ENCODE measurements around the gene RARRES2.

DNA sequence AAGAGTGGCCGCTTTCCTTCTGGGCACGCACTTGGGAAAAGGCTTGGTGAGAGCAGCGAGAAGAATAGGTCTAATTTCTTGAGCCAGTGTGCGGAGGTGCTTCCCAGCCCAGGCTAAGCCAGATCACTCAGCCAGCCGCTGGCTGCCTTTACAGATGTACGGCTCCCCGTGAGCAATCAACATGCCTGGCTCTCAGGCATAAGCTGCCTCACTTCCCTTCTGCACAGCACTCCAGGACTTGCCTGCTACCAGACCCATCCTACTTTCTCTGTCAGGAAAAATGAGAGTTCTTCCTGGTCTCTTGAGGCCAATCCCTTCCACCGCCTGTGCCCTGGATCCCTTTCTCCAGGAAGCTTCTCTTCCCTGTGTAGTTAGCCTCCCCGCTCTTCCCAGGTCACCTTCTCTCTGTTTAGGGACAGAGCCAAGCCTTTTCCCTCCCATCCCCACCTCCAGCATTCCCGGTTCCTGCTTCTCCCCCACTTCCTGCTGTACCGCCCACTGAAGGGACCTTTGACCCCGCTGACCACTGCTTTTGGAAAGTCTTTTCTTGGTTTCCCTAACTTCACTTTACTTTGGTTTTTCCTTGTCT, 17.0 kb downstream of the RARRES2 start:
- TF ChIP-seq, protein P1, sequence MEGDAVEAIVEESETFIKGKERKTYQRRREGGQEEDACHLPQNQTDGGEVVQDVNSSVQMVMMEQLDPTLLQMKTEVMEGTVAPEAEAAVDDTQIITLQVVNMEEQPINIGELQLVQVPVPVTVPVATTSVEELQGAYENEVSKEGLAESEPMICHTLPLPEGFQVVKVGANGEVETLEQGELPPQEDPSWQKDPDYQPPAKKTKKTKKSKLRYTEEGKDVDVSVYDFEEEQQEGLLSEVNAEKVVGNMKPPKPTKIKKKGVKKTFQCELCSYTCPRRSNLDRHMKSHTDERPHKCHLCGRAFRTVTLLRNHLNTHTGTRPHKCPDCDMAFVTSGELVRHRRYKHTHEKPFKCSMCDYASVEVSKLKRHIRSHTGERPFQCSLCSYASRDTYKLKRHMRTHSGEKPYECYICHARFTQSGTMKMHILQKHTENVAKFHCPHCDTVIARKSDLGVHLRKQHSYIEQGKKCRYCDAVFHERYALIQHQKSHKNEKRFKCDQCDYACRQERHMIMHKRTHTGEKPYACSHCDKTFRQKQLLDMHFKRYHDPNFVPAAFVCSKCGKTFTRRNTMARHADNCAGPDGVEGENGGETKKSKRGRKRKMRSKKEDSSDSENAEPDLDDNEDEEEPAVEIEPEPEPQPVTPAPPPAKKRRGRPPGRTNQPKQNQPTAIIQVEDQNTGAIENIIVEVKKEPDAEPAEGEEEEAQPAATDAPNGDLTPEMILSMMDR (IDR thresholded peaks at IDR 0.05; ENCODE audit: insufficient read depth, low read length, poor library complexity, severe bottlenecking), result no peak
- TF ChIP-seq EZH2phosphoT487 (conservative IDR thresholded peaks at IDR 0.05; ENCODE audit: low read length), result no peak

All from SU-DHL-6 (cell line).